Thymus (tissue), 11 donors: ENCODE measurements around the gene PARD3. TPM values are rescaled to one million over a fixed set of nuclear protein-coding genes. Genes with fewer than 3 reads are reported as not detected.

Experiments used
- DNase-seq, 9 donors: peaks; one replicate each; pipeline ENCODE4 v3.0.0-alpha.2; 2013; ENCODE audit warnings: low spot score in 9 of 9, low read depth in 6 of 9, missing footprints in 1 of 9
- H3K27ac ChIP-seq, 2 donors: one replicate each; pipeline ENCODE4 v1.5.1; 2013; ENCODE audit warnings: control low read depth in 1 of 2, low read depth in 1 of 2, low read length in 1 of 2, mild to moderate bottlenecking in 1 of 2, moderate library complexity in 1 of 2
- H3K27me3 ChIP-seq, 2 donors: one replicate each; pipeline ENCODE4 v1.5.1; 2013; ENCODE audit warnings: low read length in 1 of 2; ENCODE audit not compliant: control insufficient read depth in 2 of 2, insufficient read depth in 1 of 2
- H3K36me3 ChIP-seq, 2 donors: one replicate each; pipeline ENCODE4 v1.5.1; 2013; ENCODE audit warnings: low read length in 1 of 2, mild to moderate bottlenecking in 1 of 2, moderate library complexity in 1 of 2; ENCODE audit not compliant: control insufficient read depth in 2 of 2, insufficient read depth in 2 of 2
- H3K4me1 ChIP-seq, 2 donors: one replicate each; pipeline ENCODE4 v1.5.1; 2013; ENCODE audit warnings: low read length in 2 of 2; ENCODE audit not compliant: control insufficient read depth in 2 of 2, insufficient read depth in 2 of 2
- H3K4me3 ChIP-seq, 2 donors: one replicate each; pipeline ENCODE4 v1.5.1; 2013; ENCODE audit warnings: low read length in 2 of 2, control low read depth in 1 of 2, mild to moderate bottlenecking in 1 of 2
- H3K9me3 ChIP-seq, 2 donors: one replicate each; pipeline ENCODE4 v1.5.1; 2013; ENCODE audit warnings: low read length in 1 of 2, mild to moderate bottlenecking in 1 of 2; ENCODE audit not compliant: control insufficient read depth in 2 of 2, insufficient read depth in 1 of 2
- WGBS: extraction: QIAGEN DNeasy Blood & Tissue Kit; methylation state at CpG from one replicate; pipeline ENCODE4 v1.1.7; 2013; 5-methylcytosine and 5-hydroxymethylcytosine counted together
- polyA plus RNA-seq: library from polyadenylated mRNA; stranded (reverse); fragments of 200-250 nt; gene quantifications from one replicate; pipeline ENCODE4 v1.2.3, GENCODE V29; 2013
- total RNA-seq: library from RNA; stranded (reverse); fragments of 120-200 nt; gene quantifications from one replicate; pipeline ENCODE4 v1.2.4, GENCODE V29; 2013
- donor health status: healthy.

The PARD3 gene
- total and polyA plus RNA-seq, 2 donors, result 13.3 to 23.5 TPM

- no peaks in the 10 kb centered on the region for H3K4me1 ChIP-seq
- WGBS, result 81% methylated on average over 3 of the region's 3 CpGs
- no peaks in the 10 kb centered on the region for H3K36me3 ChIP-seq
- no peak for DNase-seq
- H3K27ac ChIP-seq, result no peak overlapping the region
- H3K4me3 ChIP-seq, result no peak overlapping the region
- no peaks in the 10 kb centered on the region for H3K27me3 ChIP-seq
- H3K9me3 ChIP-seq, result no peaks in the 10 kb centered on the region
These were observed 646.0 kb downstream of the PARD3 start for GRCh38 chr10:34169131-34169530.

GRCh38 chr10:34168439-34168838 is 646.7 kb downstream of the PARD3 start:
- WGBS, result 96% methylated on average over 4 of the region's 4 CpGs
- no peak for DNase-seq
- Histone ChIP-seq H3K9me3 (no peaks in the 10 kb centered on the region), H3K27me3 (no peaks in the 10 kb centered on the region), H3K36me3 (no peaks in the 10 kb centered on the region), H3K27ac (no peak overlapping the region), H3K4me3 (no peak overlapping the region), H3K4me1 (no peaks in the 10 kb centered on the region)

- Histone ChIP-seq H3K4me3 (no peak overlapping the region), H3K9me3 (no peaks in the 10 kb centered on the region)
- WGBS, result 89% methylated on average over 6 of the region's 6 CpGs
These were observed 648.3 kb downstream of the PARD3 start for GRCh38 chr10:34166823-34167222.

GRCh38 chr10:34166354-34166753 is 648.7 kb downstream of the PARD3 start:
- no peaks in the 10 kb centered on the region for H3K27me3 ChIP-seq
- WGBS, result over 99% methylated on average over 5 of the region's 5 CpGs
- H3K27ac ChIP-seq, result no peak overlapping the region
- no peaks in the 10 kb centered on the region for H3K9me3 ChIP-seq
- H3K36me3 ChIP-seq, result no peaks in the 10 kb centered on the region
- no peak for DNase-seq
- no peak overlapping the region for H3K4me3 ChIP-seq
- H3K4me1 ChIP-seq, result no peaks in the 10 kb centered on the region

More at GRCh38 chr10:34166823-34167222, 648.3 kb downstream of the PARD3 start:
- H3K27ac ChIP-seq, result no peak overlapping the region
- H3K27me3 ChIP-seq, result no peaks in the 10 kb centered on the region
- H3K4me1 ChIP-seq, result no peaks in the 10 kb centered on the region
- DNase-seq, result no peak
- no peaks in the 10 kb centered on the region for H3K36me3 ChIP-seq

GRCh38 chr10:34164029-34164428 is 651.1 kb downstream of the PARD3 start:
- Histone ChIP-seq H3K27ac (no peak overlapping the region), H3K27me3 (no peaks in the 10 kb centered on the region), H3K36me3 (no peaks in the 10 kb centered on the region), H3K4me3 (no peak overlapping the region), H3K9me3 (no peaks in the 10 kb centered on the region), H3K4me1 (no peaks in the 10 kb centered on the region)
- over 99% methylated on average over 3 of the region's 3 CpGs for WGBS
- DNase-seq, result no peak

- Histone ChIP-seq H3K9me3 (no peaks in the 10 kb centered on the region), H3K27me3 (no peaks in the 10 kb centered on the region), H3K4me1 (no peaks in the 10 kb centered on the region), H3K27ac (no peak overlapping the region), H3K36me3 (no peaks in the 10 kb centered on the region), H3K4me3 (no peak overlapping the region)
- no peak for DNase-seq
- 89% methylated on average over 11 of the region's 11 CpGs for WGBS
These were observed 651.8 kb downstream of the PARD3 start for GRCh38 chr10:34163075-34163905.

GRCh38 chr10:34161777-34162370 is 653.2 kb downstream of the PARD3 start:
- DNase-seq, result no peak
- Histone ChIP-seq H3K4me3 (no peak overlapping the region), H3K36me3 (no peaks in the 10 kb centered on the region), H3K27ac (no peak overlapping the region), H3K27me3 (no peaks in the 10 kb centered on the region), H3K9me3 (no peaks in the 10 kb centered on the region), H3K4me1 (no peaks in the 10 kb centered on the region)
- 91% methylated on average over 7 of the region's 7 CpGs for WGBS

- H3K36me3 ChIP-seq, result no peaks in the 10 kb centered on the region
- no peaks in the 10 kb centered on the region for H3K27me3 ChIP-seq
- H3K4me1 ChIP-seq, result no peaks in the 10 kb centered on the region
- no peak overlapping the region for H3K27ac ChIP-seq
- H3K9me3 ChIP-seq, result no peaks in the 10 kb centered on the region
- 97% methylated on average over 3 of the region's 3 CpGs for WGBS
- no peak overlapping the region for H3K4me3 ChIP-seq
- DNase-seq, result no peak
These were observed 654.5 kb downstream of the PARD3 start for GRCh38 chr10:34160595-34160994.

- DNase-seq, result no peak
- Histone ChIP-seq H3K9me3 (no peaks in the 10 kb centered on the region), H3K4me1 (no peaks in the 10 kb centered on the region), H3K36me3 (no peaks in the 10 kb centered on the region), H3K27me3 (no peaks in the 10 kb centered on the region), H3K27ac (no peak overlapping the region), H3K4me3 (no peak overlapping the region)
- WGBS, result 94% methylated on average over 1 of the region's 1 CpG
These were observed 657.6 kb downstream of the PARD3 start for GRCh38 chr10:34157501-34157900.
